GM21381 (cell line): ENCODE results near the gene NUBP2.
"Not testable (repeated sequence)": the region's sequence is repeated elsewhere in the genome, so short reads cannot be mapped to it uniquely, and the experiment has no call there.

Experiments used
- ATAC-seq: cut with Tn5 transposase; IDR thresholded peaks from one replicate; pipeline ENCODE4 v1.9.1; 2021; ENCODE audit warnings: mild to moderate bottlenecking, moderate library complexity; ENCODE audit not compliant: unreplicated experiment

The NUBP2 gene

GRCh38 chr16:1784977-1785845 lies 2.5 kb downstream of the NUBP2 start:
- no peak for ATAC-seq

DNA sequence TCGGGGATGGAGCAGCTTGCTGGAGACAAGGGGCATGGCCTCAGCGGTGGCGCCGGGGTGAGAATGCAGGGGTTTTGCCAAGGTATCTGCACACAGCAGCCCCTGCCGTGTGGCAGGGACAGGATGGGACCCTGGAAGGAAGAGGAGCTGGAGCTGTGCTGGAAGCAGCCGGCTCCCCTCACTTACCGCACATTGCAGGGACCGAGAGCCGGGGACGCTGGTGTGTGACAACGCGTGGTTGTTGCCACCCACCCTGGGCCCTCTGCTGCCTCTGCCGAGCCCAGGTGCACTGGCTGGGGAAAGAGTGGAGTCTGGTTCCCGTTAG lies 3.0 kb downstream of the NUBP2 start:
- no peak for ATAC-seq

DNA sequence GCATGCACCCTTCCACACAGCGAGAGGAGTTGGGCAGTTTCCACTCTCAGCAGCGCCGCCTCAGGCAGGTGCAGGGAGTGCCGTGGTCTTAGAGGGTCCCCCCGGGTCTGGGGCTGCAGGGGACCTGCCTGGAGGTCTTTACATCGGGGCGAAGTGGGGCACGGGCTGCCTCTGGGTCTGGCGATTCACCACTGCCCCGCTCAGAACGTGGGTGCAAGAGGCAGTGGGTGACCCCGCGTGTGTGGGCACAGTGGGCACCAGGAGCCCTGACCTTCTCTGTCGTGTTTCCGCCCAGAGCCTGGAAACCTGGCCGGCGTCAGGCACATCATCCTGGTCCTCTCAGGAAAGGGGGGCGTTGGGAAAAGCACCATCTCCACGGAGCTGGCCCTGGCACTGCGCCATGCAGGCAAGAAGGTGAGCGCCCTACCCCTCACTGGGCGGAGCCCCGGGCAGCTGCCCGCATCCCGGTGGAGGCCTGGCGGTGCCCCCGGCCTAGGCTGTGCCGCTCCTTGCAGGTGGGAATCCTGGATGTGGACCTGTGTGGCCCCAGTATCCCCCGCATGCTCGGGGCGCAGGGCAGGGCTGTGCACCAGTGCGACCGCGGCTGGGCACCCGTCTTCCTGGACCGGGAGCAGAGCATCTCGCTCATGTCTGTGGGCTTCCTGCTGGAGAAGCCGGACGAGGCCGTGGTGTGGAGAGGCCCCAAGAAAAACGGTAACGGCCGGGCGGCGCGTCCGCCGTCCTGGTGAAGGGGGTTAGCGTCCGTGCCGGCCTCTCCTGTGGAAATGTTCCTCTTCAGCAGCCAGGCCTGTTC lies 3.7 kb downstream of the NUBP2 start:
- no peak for ATAC-seq

- ATAC-seq, result no peak
These were observed 4.2 kb downstream of the NUBP2 start for GRCh38 chr16:1787056-1787321.

DNA sequence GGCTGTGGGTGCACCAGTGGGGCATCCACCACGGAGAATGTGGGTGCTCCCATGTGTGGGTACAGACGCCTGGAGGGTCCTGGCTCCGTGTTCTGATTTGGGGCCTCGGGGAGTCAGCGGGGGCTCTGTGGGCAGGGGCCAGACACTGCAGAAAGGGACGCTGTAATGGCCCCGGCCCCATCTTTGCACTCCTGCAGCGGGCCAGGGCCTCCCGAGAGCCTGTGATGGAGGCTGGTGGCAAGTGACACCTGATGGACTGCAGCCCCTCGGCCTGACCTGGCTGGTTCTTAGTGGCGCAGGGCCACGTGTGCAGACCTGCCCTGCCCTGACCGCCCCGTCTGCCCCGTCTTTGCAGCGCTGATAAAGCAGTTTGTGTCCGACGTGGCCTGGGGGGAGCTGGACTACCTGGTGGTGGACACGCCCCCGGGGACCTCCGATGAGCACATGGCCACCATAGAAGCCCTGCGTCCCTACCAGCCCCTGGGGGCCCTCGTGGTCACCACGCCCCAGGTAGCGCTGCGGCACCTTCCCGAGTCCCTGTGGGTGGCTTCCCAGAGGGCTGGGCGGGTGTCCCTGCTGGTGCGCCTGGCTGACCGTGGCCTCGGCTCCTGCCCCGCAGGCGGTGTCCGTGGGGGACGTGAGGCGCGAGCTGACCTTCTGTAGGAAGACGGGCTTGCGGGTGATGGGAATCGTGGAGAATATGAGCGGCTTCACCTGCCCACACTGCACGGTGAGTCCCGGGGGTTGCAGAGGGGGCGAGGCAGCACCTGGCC lies 4.7 kb downstream of the NUBP2 start:
- no peak for ATAC-seq

GRCh38 chr16:1788095-1788707 lies 5.4 kb downstream of the NUBP2 start:
- no peak for ATAC-seq

GRCh38 chr16:1788708-1789100 lies 5.9 kb downstream of the NUBP2 start:
- no peak for ATAC-seq

DNA sequence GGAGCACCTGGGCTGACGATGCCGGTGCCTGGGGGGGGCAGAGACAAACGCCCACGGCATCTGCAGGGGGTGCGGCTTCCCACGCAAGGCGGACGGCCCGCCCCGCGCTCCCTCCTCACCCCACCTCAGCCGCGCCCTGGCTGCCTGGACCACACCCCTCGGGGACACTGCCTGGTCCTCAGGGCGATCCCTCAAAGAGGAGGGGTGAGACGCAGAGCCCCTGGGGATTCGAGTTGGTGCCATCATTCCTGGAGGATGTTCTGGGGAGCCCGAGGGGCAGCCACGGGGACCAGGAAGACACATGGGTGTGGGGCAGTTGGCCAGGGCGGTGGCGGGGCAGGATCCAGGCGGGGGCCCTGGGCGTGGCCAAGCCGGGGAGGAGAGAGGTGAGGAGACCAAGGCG lies 6.9 kb downstream of the NUBP2 start:
- ATAC-seq, result no peak

DNA sequence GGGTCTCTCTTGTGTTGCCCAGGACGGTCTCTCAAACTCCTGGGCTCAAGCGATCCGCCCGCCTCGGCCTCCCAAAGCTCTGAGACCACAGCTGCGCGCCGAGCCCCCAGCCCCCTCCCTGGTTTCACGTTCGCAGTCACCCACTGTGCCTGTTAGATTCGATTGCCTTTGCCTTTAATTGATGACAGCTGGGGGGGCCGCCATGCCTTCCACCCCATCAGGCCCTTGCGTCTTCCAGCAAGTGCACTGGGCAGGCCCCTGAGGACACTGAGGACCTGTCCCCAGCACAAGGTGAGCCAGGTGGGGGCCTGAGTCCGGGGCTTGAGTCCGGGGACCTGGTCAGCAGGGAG lies 7.5 kb downstream of the NUBP2 start:
- ATAC-seq, result no peak

GRCh38 chr16:1790611-1791255 lies 8.0 kb downstream of the NUBP2 start:
- no peak for ATAC-seq

DNA sequence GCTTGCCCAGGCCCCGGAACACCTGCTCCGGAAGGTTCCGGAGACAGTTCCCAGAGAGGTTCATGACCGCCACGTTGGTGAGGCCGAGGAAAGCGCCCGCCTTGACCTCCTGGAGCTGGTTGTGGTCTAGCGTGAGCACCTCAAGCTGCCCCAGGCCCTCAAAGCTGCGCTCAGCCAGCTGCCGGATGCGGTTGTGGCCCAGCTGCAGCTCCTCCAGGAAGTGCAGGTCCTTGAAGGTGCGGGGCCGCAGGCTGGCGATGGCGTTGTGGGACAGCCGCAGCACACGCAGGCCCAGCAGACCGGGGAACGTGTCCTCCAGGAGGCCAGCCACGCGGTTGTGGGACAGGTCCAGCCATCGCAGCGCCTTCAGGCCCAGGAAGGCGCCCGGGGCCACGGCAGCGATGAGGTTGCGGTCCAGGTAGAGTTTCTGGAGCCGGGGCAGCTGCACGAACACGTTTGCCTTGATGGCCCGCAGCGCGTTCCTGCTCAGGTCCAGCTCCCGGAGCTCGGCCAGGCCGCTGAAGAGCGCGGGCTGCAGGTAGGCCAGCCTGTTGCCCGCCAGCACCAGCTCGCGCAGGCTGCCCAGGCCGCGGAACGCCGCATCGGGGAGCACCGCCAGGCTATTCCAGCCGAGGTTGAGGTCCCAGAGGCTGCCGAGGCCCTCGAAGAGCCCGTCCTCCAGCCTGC lies 8.6 kb downstream of the NUBP2 start:
- no peak for ATAC-seq

GRCh38 chr16:1791943-1792812 lies 9.4 kb downstream of the NUBP2 start:
- ATAC-seq, result no peak

- no peak for ATAC-seq
These were observed 10.2 kb downstream of the NUBP2 start for GRCh38 chr16:1792836-1793577.

DNA sequence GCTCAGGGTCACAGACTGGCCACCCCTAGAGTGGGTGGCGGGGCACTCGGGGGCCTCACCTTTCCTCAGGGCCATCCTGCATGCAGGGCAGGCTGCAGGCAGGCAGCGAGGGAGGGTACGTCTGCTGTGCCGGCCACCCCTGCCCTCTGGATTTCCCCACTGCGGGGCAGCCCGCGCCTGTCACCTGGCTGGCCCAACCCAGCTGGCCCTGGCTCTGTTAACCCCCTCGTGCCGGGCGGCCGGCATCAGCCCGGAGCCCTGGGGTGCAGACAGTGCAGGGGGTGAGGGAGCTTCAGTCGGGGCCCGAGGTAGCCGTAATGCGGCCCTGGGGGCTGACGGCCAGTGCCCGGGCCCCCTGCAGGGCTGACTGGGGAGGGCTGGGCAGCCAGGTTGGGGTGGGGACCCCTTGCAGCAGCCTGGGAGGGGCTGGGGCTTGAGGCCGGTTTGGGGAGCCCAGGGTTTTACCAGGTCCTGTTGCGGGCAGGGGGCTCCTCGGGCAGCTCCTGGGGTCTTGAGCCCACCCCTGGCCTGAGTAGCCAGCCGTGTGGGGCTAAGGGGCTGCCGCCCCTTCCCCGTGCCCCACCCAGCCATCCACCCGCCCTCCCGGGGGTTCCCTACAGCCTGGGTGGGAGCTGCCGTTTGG lies 10.9 kb downstream of the NUBP2 start, which contains the start of gene IGFALS:
IGFALS (minus strand) TSS at position 128 of the 643 bp plus-strand sequence; CDS start at position 75, 53 bp downstream.
- ATAC-seq, result no peak

DNA sequence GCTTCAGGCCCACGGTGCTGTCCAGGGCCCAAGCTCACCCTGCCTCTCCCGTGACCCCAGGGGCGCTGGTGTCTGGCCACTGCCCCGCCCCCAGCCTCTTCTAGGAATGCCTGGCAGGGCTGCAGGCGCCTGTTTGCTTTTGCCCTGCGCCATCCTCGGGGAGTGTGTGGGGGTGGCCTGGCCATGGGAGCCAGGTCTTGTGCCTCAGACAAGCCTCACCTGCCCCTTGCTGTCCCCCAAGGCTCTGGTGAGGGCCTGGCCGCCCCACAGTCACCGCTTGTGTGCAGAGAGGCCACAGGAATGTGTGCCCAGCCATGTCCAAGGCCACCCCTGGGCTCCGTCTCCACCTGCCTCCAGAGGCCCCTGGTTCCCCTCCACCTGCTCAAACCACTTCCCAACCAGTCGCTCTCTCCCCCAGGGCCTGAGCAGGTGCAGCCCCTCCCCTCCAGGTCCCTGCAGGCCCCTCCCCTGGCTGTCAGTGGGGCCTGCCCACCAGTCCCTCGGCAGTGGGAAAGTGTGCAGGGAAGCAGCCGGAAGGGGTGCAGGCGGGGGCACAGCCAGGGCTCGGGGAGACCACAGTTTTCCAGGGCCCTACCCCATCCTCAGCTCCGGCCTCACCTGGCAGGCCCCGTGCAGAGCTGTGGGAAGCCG lies 11.6 kb downstream of the NUBP2 start:
- ATAC-seq, result no peak

DNA sequence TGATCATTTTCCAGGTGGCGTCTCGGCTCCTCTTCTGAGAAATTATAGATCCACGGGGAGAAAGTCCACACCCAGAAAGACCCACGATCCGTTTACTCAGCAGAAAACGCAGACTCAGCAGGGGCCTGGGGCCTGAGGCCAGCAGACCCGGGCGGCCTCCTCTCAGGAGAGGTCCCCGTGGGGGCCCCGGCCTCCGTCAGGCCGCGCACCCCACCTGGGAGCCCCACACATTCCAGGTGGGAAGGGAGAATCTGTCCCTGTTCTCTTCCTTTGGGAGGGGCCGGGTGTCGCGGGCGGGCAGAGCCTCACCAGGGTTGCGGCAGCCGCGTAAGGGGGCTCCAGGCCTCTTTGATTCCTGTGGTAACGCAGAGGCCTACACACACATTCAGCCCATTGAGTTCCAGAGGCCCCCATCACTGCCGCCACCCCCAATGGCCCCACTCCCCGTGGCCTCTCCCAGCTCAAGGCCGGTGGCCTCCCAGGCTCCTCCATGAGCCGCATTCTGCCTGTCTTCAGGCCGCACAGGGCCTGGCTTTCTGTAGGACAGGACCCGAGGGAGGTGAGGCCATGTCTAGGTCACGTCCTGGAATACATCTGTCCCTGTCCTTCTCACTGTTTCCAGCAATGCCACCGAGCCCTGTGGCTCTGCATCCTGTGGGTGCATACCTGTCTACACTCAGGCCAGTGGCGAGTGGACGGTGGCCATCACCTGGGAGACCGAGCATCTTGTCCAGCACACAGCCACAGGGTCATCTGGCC lies 12.3 kb downstream of the NUBP2 start:
- no peak for ATAC-seq

- not testable (repeated sequence) for ATAC-seq
These were observed 16.5 kb downstream of the NUBP2 start for GRCh38 chr16:1799263-1799662.
